ENCODE measurements around the gene MAB21L3.

Gene MAB21L3

DNA sequence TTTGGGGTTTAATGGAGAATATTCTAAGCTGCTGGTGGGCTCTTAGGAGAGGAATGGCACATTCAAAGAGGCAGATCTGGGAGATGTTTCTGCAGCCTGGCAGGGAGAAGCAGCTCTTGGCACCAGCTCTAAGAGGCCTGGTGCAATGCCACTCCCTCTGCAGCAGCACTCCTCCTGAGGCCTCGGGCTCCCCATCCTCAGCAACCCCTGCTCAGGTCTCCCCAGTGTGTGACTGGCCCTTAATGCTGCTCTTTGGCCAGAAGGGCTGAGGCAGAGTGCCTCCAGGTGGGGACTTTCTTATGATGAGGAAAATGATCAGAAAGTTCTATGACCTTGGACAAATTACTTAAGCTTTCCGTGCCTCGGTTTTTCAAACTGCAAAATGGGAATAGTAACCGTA is 55.5 kb downstream of the MAB21L3 start:
- DNase-seq = no peak

DNA sequence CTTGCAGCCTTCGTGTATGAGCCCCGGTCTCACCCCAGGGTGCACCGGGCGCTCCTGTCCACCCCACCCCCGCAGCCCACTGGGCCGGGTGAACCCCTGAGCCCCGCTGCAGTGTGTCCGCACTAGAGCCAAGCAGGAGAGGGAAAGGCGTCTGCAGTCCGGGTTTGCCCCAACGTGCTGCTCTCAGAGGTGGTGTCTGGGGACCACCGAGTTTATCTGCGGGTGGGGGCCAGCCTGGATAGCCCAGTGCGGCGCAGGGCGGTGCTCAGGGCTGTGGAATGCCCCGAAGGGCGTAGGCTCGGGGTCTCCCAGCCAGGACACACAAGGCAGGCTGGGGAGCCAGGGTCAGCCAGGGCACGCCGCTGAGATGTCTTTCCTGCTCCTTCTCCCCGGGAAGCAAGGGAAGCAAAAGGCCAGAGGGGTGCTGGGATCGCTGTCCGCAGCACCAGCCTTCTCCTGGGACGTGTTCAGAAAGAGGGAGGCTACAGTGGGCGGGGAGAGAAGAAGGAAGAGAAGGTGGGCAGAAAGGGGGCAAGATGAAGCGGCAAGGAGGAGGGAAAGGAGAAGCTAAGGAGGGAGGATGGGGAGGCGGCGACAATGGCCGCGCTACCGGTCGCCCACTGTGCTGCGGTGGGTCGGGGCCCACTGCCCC is 56.6 kb downstream of the MAB21L3 start:
- no peak for DNase-seq

DNA sequence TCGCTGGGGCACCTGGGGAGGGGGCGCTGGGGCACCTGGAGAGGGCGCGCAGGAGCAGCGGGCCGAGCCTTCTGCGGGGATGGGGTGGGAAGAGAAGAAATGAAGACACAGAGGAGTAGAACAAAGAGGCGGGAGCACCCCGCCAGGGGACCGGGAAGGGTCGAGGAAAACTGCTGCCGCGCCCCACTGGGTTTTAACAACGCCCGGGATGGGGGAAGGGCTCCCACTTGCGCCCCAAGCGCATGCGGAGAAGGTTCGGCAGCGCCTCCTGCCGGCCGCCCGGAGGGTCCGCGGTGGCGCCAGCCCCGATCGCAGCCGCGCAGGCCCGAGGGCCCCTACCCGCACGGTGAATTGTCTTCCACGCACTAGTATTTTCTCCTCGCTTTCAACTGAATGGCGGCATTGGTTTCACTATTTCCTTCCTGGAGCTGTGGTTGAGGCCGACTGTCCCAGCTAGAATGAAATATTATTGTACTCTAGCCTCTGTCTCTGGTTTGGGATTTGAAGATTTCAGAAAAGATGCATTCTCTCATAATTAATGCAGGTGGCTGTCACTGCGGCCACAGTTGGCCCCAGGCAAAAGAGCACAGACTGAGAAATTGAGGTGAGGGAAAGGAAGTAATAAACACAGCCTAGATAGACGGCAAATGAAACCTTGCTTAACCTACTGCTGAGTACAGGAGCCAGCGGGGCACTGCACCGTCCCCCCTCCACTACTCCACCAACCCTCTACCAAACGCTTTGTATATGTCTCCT is 57.3 kb downstream of the MAB21L3 start:
- peak; percentile 86 for DNase-seq

DNA sequence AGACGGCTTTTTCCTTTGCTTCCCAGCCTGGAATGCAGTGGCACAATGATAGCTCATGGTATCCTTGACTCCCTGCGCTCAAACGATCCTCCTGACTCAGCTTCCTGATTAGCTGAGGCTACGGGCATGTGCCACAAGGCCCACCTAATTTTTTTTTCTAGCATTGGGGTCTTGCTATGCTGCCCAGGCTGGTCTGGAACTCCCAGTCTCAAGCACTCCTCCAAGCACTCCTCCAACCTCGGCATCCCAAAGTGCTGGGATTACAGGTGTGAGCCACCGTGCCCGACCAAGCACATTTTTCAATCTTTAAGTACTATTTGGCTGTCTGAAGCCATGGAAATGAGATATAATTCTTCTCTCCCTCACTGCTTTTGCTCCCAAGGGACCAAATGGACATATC is 58.7 kb downstream of the MAB21L3 start:
- DNase-seq = no peak

DNA sequence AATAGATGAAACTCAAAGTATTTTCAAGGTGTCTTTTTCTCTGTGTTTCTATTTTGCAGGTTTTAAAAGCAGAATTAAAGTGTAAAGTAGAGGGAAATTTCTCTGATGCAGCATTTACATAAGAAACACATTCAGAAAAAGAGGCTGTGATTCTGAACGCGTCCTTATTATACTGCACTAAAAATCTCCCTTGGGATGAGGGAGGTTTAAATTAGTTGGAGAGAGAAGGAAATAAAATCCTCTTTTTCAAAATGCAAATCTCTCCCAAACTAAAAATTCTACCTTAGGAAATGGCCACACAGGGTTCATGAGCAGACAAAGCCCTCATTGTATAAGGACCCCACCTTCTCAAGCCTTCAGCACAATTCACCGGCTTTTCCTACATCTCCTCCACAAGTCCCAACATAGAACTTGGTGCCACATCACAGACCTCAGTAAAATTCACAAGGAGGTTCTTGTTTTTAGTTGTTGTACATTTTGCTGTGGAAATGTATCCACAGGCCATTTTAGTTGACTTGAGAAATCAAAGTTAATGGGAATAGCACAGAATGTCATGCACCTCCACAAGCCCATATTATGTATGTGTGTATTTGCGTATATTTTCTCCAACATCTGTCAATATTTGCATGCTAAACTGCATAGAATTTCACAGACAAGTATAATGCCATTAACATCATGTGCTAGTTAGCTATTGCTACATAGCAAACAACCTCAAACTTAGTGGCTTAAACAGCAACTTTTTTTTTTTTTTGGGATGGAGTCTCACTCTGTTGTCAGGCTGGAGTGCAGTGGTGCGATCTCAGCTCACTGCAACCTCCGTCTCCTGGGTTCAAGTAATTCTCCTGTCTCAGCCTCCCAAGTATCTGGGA is 59.8 kb downstream of the MAB21L3 start:
- DNase-seq = no peak

DNA sequence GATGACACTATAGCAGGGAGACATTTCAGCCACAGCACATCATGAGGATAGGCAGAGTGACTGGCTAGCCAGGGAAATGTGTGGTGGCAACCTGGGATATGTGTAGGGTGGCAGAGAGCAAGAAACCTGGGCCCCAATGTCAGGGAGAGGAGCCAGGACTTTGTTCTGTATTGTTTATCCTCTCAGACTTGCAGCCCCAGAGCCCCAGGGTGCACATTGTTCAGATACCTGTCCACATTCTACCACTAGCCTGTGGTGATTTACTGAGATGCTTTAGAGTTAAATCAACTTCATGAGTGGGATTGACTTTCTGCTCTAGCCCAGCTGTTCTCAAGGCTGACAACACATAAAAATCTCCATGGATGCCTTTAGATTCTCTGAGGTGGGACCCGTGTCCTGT is 61.5 kb downstream of the MAB21L3 start:
- DNase-seq = no peak

DNA sequence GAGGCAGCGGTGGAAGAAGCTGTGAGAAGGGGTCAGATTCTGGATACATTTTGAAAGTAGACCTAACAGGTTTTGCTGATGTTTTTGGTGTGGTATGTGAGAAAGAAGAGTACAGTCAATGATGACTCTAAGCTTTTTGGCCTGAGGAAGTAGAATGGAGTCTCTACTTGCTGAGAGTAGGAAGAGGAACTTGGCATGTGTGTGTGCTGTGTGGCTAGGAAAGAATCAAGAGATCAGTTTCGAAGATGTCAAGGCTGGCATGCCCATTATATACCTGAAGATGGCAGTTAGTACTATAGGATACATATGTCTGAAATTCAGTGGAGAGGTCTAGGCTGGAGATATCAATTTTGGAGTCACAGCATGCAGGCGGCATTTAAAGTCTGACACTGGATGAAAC is 64.4 kb downstream of the MAB21L3 start:
- DNase-seq = no peak

DNA sequence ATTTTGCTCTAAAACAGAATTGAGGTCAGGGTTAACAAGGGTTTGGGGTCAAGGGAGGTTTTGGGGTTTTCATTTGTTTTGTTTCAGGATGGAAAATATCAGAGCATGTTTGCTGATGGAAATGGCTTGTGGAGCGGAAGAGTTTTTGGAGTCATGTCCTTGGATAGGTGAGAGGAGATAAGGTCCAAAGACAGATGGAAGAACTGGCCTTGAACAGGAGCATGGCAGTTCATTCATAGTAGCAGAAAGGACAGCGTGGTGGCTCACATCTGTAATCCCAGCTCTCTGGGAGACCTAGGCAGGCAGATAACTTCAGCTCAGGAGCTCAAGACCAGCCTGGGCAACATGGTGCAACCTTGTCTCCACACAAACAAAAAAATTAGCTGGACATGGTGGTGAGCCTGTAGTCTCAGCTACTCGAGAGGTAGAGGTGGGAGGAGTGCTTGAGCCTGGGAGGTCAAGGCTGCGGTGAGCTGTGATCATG is 65.1 kb downstream of the MAB21L3 start:
- DNase-seq = no peak

DNA sequence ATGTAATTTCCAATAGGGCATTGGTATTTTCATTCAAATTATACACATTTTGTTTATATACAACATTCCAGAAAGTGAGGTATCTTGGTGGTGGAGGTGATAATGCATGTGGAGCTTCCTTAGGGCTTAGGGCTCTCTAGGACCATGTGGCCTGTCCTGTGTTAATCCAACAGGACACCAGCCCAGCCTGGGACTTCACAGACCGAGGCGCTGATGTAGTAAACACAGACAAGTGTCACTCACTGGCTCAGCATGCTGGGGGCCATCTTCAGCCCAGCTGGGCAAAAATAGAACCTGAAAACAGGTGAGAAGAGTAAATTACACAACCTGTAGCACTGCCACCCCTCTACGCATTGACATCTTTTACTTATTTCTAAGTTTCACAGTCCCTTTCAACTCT is 66.7 kb downstream of the MAB21L3 start:
- DNase-seq = no peak

DNA sequence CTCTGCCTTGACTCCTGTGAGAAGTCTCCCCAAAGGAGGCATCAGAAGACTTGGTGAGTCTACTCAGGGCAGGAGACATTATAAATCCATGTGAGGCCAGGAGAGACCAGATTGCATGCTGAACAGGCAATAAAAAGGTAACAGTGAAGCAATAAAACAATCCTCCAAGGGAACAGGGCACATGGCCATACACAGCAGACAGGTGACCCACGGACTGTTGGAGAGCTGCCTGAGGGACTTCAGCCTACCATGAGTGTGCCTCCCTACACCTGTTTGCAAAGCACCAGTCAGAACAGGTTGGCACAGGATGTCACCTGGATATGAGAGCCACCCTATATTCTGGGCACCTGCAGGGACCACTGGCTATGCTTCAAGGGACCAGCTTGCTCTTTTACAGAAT is 67.6 kb downstream of the MAB21L3 start:
- no peak for DNase-seq

DNA sequence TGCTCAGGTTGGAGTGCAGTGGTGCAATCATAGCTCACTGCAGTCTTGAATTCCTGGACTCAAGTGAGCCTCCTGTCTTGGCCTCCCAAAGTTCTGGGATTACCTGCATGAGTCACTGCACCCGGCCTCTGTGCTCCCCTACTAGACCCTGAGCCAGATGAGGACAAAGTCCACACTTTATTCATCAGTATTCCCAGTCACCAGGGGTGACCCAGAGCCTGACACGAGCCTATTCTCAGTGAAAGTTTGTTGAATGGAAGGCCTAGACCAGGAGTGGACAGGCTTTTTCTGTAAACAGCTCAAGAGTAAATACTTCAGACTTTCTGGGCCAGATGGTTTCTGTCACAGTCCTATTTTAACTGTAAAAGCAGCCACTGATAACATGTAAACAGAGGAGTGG is 68.2 kb downstream of the MAB21L3 start:
- DNase-seq = no peak

DNA sequence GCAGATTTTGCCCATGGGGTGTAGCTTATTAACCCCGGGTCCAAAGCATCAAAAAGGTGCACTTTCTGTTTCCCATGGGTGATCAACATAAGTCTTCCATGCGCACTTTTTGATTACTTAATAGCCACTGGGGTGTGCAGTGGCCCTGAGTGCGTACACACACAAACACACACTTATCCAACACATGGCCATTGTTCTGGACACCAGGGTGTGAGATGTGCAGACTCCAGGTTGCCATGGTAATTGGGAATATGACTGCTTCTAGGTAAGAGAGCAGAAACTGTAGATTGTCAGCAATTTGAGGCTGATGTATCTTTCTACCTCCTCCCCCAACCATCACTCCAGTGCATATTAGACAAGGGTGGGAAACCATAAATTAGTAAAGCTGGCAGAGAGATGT is 68.8 kb downstream of the MAB21L3 start:
- no peak for DNase-seq

DNA sequence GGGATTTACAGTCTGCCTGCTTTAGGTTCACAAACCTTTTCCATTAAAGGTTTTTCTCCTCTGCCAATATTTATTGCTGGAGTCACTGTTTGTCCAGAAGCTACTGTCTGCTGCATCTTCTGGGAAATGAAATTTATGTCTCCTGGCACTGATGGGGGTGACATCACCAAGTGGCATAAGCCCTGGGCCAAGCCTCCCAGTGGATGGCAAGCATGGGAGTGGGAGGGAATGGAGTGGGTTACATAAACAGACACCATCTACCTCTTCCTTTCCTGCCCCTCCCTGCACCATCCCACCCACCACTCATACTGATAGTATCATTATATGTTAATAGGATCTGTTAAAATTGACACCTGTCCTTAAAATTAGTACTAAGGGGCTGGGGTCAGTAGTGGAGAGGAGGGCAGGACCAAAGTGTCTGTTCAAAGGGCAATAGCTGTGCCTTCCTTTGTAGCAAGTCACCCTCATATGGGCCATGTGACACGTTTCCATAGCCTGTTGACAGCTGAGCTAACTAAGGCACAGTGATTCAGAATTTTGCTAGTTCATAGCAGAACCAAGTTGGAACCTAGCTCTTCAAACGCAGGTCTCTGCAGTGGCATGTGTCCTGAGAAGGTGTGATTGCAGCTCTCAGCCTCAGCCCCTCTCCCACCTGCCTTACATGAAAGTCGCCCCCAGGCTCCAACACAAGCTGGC is 71.0 kb downstream of the MAB21L3 start:
- DNase-seq = no peak

Measured in stimulated activated CD4-positive, alpha-beta T cell treated with anti-CD3 and anti-CD28 coated beads, Interleukin-12 subunit alpha, Interleukin-12 subunit beta, amount 100 ng/mL, for 4 hours (primary cell).